Hepatocyte (in vitro differentiated cells): Measurements from ENCODE around the gene P2RY1. TPM values are rescaled to one million over a fixed set of nuclear protein-coding genes. Genes with fewer than 3 reads are reported as not detected.
A peak's percentile ranks its signal among the peaks of the same experiment; 100 is the strongest.

ENCODE experiments used
- DNase-seq: peaks from one replicate; pipeline ENCODE4 v3.0.0-alpha.2; 2016; ENCODE audit warnings: low spot score
- H2AFZ ChIP-seq: fragments of 200-600 bp; sonication (generic); 2 replicates; pipeline ENCODE4 v1.6.0; 2016; ENCODE audit warnings: antibody characterized with exemption, mild to moderate bottlenecking
- H3K27ac ChIP-seq: fragments of 200-600 bp; sonication (generic); 2 replicates; pipeline ENCODE4 v1.5.1; 2016; ENCODE audit warnings: mild to moderate bottlenecking
- H3K27me3 ChIP-seq: fragments of 200-600 bp; sonication (generic); 2 replicates; pipeline ENCODE4 v1.6.1; 2016
- H3K36me3 ChIP-seq: fragments of 200-600 bp; sonication (generic); replicated peaks from 2 replicates; pipeline ENCODE4 v1.5.1; 2016; ENCODE audit warnings: low read depth; ENCODE audit not compliant: insufficient read depth
- H3K4me1 ChIP-seq: fragments of 200-600 bp; sonication (generic); 2 replicates; pipeline ENCODE4 v1.5.1; 2016; ENCODE audit warnings: mild to moderate bottlenecking, moderate library complexity; ENCODE audit not compliant: insufficient read depth
- H3K4me2 ChIP-seq: fragments of 200-600 bp; sonication (generic); 2 replicates; pipeline ENCODE4 v1.6.0; 2016
- H3K4me3 ChIP-seq: fragments of 200-600 bp; sonication (generic); 2 replicates; pipeline ENCODE4 v1.5.1; 2016; ENCODE audit warnings: mild to moderate bottlenecking
- H3K79me2 ChIP-seq: fragments of 200-600 bp; sonication (generic); 2 replicates; pipeline ENCODE4 v1.6.0; 2017; ENCODE audit warnings: mild to moderate bottlenecking
- H3K9me2 ChIP-seq: fragments of 200-600 bp; sonication (generic); replicated peaks from 2 replicates; pipeline ENCODE4 v1.6.0; 2017; ENCODE audit warnings: mild to moderate bottlenecking; ENCODE audit not compliant: insufficient read depth
- H3K9me3 ChIP-seq: fragments of 200-600 bp; sonication (generic); 2 replicates; pipeline ENCODE4 v1.5.1; 2016; ENCODE audit warnings: low read depth, mild to moderate bottlenecking
- H4K20me1 ChIP-seq: fragments of 200-600 bp; sonication (generic); 2 replicates; pipeline ENCODE4 v1.6.0; 2016; ENCODE audit warnings: mild to moderate bottlenecking; ENCODE audit not compliant: insufficient read depth, poor library complexity, severe bottlenecking
- EZH2 ChIP-seq: fragments of 200-600 bp; sonication (generic); IDR thresholded peaks from 2 replicates; pipeline ENCODE4 v1.6.1; 2016; ENCODE audit warnings: antibody characterized with exemption, mild to moderate bottlenecking, borderline replicate concordance
- EZH2phosphoT487 ChIP-seq: fragments of 200-600 bp; sonication (generic); IDR thresholded peaks from one replicate; pipeline ENCODE4 v1.6.1; 2018; ENCODE audit warnings: antibody characterized with exemption, mild to moderate bottlenecking, low read depth, moderate library complexity; ENCODE audit not compliant: unreplicated experiment, severe bottlenecking
- WGBS: methylation state at CpG from one replicate; pipeline ENCODE4 v1.1.6; 2016; ENCODE audit warnings: low lambda C conversion rate; ENCODE audit errors: missing lambda C conversion rate; 5-methylcytosine and 5-hydroxymethylcytosine counted together
- polyA plus RNA-seq: library from polyadenylated mRNA; unstranded; fragments of >200 nt; fragmentation: Nextera tagmentation; extraction: Ambion mirVana; gene quantifications from 2 replicates; pipeline ENCODE4 v1.2.1, GENCODE V29; 2016
- total RNA-seq: library from RNA; depleted of rRNA; stranded (reverse); fragments of >200 nt; gene quantifications from 2 replicates; pipeline ENCODE4 v1.2.3, GENCODE V29; 2014
- TF ChIP-seq, protein P1 (sequence below): fragments of 200-600 bp; sonication (generic); IDR thresholded peaks from 2 replicates; pipeline ENCODE4 v1.5.1; 2016; ENCODE audit warnings: antibody characterized with exemption, mild to moderate bottlenecking; ENCODE audit not compliant: poor library complexity

Gene P2RY1, protein sequence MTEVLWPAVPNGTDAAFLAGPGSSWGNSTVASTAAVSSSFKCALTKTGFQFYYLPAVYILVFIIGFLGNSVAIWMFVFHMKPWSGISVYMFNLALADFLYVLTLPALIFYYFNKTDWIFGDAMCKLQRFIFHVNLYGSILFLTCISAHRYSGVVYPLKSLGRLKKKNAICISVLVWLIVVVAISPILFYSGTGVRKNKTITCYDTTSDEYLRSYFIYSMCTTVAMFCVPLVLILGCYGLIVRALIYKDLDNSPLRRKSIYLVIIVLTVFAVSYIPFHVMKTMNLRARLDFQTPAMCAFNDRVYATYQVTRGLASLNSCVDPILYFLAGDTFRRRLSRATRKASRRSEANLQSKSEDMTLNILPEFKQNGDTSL
- total RNA-seq (11.9 and 14.0 TPM in 2 replicates), polyA plus RNA-seq (1.8 and 3.3 TPM in 2 replicates)

DNA sequence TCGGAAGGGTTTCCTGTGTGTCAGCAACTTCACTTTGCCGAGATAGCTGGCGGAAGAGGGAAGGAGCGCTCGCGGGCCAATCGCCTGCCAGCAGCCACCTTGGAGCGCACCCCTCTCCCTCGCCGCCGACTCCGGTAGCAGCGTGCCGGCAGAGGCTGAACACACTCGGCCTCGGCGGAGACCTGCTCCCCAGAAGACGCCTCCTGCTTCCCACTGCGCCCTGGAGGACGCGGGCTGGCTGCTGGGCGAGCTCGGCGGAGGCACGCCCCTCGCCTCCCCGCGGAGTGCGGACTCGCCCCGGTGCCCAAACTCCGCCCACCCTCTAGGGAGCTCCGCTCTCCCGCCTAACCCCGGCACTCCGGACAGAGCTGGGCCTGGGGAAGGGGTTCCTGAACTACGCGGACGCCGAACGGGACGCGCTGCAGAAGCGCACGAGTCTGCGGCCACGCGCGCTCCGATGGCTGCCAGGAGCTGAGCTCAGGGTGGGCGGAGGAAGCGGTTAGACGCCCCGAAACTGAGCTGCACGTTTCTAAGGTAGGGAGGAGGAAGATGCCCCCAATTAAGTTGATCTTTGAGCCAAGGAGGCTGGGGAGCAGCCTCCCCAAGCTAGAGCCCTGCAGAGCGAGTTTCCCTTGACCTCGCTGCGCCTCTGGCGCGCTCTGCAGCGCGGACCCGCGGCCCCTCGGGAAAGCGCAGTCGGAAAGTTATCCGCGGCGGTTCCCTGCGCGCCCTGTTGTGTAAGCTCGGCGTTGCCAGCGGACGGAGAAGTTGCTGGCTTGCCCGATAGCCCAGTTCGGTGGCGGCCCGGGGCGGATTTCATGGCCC lies at the start of gene P2RY1:
Gene P2RY1 (plus strand): TSS at position 356 of the 825 bp plus-strand sequence. CDS start 652 bp downstream, outside the sequence.
- 2% methylated on average over 72 of the region's 81 CpGs for WGBS
- Histone ChIP-seq H3K27ac (peak within 1 kb of the TSS; percentile 76), H4K20me1 (no peaks in the 10 kb centered on the region), H3K36me3 (no peaks in the 10 kb centered on the region), H3K9me2 (no peaks in the 10 kb centered on the region), H2AFZ (peak within 1 kb of the TSS; percentile 91), H3K4me3 (peak within 1 kb of the TSS; percentile 77), H3K4me2 (peak within 1 kb of the TSS; percentile 92), H3K9me3 (no peaks in the 10 kb centered on the region), H3K4me1 (peaks cover 7% of the 10 kb centered on the region), H3K79me2 (peaks cover 40% of the 10 kb centered on the region), H3K27me3 (peaks cover 3% of the 10 kb centered on the region)
- TF ChIP-seq EZH2: no peak
- TF ChIP-seq, protein P1, sequence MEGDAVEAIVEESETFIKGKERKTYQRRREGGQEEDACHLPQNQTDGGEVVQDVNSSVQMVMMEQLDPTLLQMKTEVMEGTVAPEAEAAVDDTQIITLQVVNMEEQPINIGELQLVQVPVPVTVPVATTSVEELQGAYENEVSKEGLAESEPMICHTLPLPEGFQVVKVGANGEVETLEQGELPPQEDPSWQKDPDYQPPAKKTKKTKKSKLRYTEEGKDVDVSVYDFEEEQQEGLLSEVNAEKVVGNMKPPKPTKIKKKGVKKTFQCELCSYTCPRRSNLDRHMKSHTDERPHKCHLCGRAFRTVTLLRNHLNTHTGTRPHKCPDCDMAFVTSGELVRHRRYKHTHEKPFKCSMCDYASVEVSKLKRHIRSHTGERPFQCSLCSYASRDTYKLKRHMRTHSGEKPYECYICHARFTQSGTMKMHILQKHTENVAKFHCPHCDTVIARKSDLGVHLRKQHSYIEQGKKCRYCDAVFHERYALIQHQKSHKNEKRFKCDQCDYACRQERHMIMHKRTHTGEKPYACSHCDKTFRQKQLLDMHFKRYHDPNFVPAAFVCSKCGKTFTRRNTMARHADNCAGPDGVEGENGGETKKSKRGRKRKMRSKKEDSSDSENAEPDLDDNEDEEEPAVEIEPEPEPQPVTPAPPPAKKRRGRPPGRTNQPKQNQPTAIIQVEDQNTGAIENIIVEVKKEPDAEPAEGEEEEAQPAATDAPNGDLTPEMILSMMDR: peak; percentile 47
- peak; percentile 83 for DNase-seq

DNA sequence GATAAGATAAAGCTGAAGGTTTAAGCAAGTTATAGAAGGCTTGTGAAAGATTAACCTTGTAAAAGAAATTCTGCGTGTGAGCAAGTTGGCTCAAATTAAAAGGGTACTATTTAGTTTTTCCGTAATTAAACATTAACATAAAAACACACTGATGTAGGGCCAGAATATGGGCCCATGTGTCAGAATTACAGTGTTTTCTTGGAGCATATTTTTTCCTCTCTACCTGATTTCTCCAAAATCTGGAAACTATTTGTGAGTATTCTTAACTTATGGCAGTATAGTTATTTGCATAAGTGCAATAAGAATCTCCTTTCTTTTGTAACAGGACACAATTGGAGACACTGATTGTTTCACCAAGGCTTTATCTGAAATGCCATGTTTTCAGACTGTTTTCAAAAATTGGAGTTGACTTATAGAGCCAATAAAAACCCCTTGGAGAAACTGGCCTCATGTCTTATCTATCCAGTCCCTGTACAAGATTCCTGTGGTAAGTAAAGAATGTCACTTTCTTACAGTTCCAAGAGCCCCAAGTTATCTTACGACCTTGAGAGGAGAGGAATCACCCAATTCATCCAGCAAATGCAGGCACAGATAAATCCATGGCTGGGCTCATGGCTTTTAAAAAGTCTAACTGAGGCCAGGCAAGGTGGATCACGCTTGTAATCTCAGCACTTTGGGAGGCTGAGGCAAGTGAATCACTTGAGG lies 47.8 kb upstream of the P2RY1 start:
- Histone ChIP-seq H3K4me1 (no peaks in the 10 kb centered on the region), H3K9me3 (peaks cover 4% of the 10 kb centered on the region), H2AFZ (no peak overlapping the region), H3K27me3 (no peaks in the 10 kb centered on the region), H3K4me2 (no peak overlapping the region), H4K20me1 (no peaks in the 10 kb centered on the region), H3K36me3 (no peaks in the 10 kb centered on the region), H3K27ac (no peak overlapping the region), H3K4me3 (no peak overlapping the region), H3K79me2 (no peaks in the 10 kb centered on the region), H3K9me2 (no peaks in the 10 kb centered on the region)
- no peak for DNase-seq
- 53% methylated on average over 4 of the region's 4 CpGs for WGBS
- no peak for TF ChIP-seq EZH2
- no peak for TF ChIP-seq EZH2phosphoT487
- TF ChIP-seq, protein P1: no peak

DNA sequence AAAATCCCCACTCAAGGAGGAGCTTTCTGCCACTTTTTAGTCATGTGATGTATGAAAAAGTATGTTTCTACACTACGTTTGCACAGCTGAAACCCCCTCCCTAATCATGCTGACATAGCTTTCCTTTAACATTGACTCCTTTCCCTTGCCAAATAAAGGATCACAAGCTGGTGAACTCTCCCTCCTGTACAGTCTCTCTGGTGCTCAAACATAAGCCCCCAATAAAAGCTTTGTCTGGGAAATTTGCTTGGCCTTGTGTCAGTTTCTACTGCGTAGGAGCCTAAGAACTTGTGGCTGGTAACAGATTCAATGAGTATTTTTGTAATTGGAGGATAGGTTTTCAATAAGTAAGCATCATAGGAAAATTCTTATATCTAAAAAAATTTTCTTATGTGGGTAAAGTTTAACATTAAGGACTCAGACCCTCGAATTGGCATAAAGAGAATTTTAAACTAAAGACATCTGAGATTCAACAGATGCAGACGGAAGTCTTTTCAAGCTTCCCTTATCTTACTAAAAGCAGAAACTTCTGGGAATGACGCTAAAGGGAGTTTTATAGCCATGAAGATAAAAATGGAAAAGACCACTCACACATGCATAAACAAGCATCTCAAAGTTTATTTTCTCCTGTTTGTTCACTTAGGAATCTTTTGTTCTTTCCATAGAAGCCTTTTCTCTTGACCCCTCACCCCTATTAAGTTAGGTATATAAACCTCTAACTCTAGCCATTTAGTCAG lies 44.1 kb upstream of the P2RY1 start:
- Histone ChIP-seq H3K36me3 (no peaks in the 10 kb centered on the region), H3K4me2 (peak overlapping the region; percentile 22)

More for the DNA sequence above, 44.1 kb upstream of the P2RY1 start:
- Histone ChIP-seq H2AFZ (no peak overlapping the region), H3K4me3 (no peak overlapping the region), H3K27me3 (no peaks in the 10 kb centered on the region), H3K27ac (peak overlapping the region; percentile 74), H3K4me1 (no peaks in the 10 kb centered on the region), H3K79me2 (no peaks in the 10 kb centered on the region), H3K9me3 (peaks cover 4% of the 10 kb centered on the region), H3K9me2 (no peaks in the 10 kb centered on the region), H4K20me1 (no peaks in the 10 kb centered on the region)
- DNase-seq: peak; percentile 7
- TF ChIP-seq EZH2 (no peak), EZH2phosphoT487 (no peak)
- TF ChIP-seq, protein P1: no peak
- WGBS: 33% methylated on average over 5 of the region's 5 CpGs
